Neural cell (in vitro differentiated cells): ENCODE data around the gene B3GALT5. TPM values are rescaled to one million over a fixed set of nuclear protein-coding genes. Genes with fewer than 3 reads are reported as not detected.
A peak's percentile ranks its signal among the peaks of the same experiment; 100 is the strongest.

ENCODE experiments used
- H2AFZ ChIP-seq: fragments of 200-600, 300-800 bp; sonication (generic), shearing (Covaris generic); 2 replicates; pipeline ENCODE4 v1.6.0; 2014; ENCODE audit warnings: low read depth, mild to moderate bottlenecking, antibody characterized with exemption, low read length, moderate library complexity
- H3F3A ChIP-seq: fragments of 200-600 bp; shearing (Covaris generic); 2 replicates; pipeline ENCODE4 v1.6.1; 2016; ENCODE audit warnings: mild to moderate bottlenecking, moderate library complexity, mixed read lengths, antibody characterized with exemption, low read length; ENCODE audit not compliant: insufficient read depth, poor library complexity, severe bottlenecking
- H3K27ac ChIP-seq: fragments of 200-600, 300-800 bp; sonication (generic), shearing (Covaris generic); 2 replicates; pipeline ENCODE4 v1.5.1; 2014; ENCODE audit warnings: mild to moderate bottlenecking, low read length, moderate library complexity
- H3K27me3 ChIP-seq: fragments of 300-800, 200-600 bp; sonication (generic), shearing (Covaris generic); 2 replicates; pipeline ENCODE4 v1.6.0; 2014; ENCODE audit warnings: mild to moderate bottlenecking, low read depth, low read length, moderate library complexity; ENCODE audit not compliant: insufficient read depth
- H3K36me3 ChIP-seq: fragments of 300-800, 200-600 bp; sonication (generic), shearing (Covaris generic); 2 replicates; pipeline ENCODE4 v1.5.1; 2014; ENCODE audit warnings: mild to moderate bottlenecking, antibody characterized with exemption, low read length, moderate library complexity; ENCODE audit not compliant: insufficient read depth
- H3K4me2 ChIP-seq: fragments of 300-800, 200-600 bp; sonication (generic), shearing (Covaris generic); 2 replicates; pipeline ENCODE4 v1.6.0; 2014; ENCODE audit warnings: mild to moderate bottlenecking, low read length
- H3K4me3 ChIP-seq: fragments of 300-800, 200-600 bp; sonication (generic), shearing (Covaris generic); 2 replicates; pipeline ENCODE4 v1.5.1; 2014; ENCODE audit warnings: mild to moderate bottlenecking, low read length, moderate library complexity
- H3K79me2 ChIP-seq: fragments of 200-600 bp; shearing (Covaris generic); replicated peaks from 2 replicates; pipeline ENCODE4 v1.6.0; 2014; ENCODE audit warnings: mild to moderate bottlenecking, low read length, moderate library complexity; ENCODE audit not compliant: insufficient read depth
- H3K9ac ChIP-seq: fragments of 300-800, 200-600 bp; sonication (generic), shearing (Covaris generic); 2 replicates; pipeline ENCODE4 v1.6.1; 2016; ENCODE audit warnings: mild to moderate bottlenecking, low read length, mixed read lengths
- H3K9me2 ChIP-seq: fragments of 200-600 bp; shearing (Covaris generic); 2 replicates; pipeline ENCODE4 v1.6.1; 2016; ENCODE audit warnings: mild to moderate bottlenecking, low read length, mixed read lengths; ENCODE audit not compliant: insufficient read depth
- H3K9me3 ChIP-seq: fragments of 200-600, 300-800 bp; sonication (generic), shearing (Covaris generic); 2 replicates; pipeline ENCODE4 v1.6.1; 2016; ENCODE audit warnings: mild to moderate bottlenecking, mixed run types, low read length, moderate library complexity, mixed read lengths
- H4K20me1 ChIP-seq: fragments of 200-600 bp; shearing (Covaris generic); 2 replicates; pipeline ENCODE4 v1.6.1; 2016; ENCODE audit warnings: mild to moderate bottlenecking, mixed run types; ENCODE audit not compliant: insufficient read depth
- EP300 ChIP-seq: fragments of 450-650 bp; conservative IDR thresholded peaks from 2 replicates; pipeline ENCODE4 v1.6.1; 2014; ENCODE audit warnings: antibody characterized with exemption, mild to moderate bottlenecking, moderate library complexity; ENCODE audit not compliant: poor library complexity, severe bottlenecking
- EZH2 ChIP-seq: fragments of 200-600, 300-800 bp; shearing (Covaris generic), sonication (generic); IDR thresholded peaks from 2 replicates; pipeline ENCODE4 v1.6.1; 2014; ENCODE audit warnings: antibody characterized with exemption, low read length, borderline replicate concordance, mild to moderate bottlenecking; ENCODE audit not compliant: insufficient read depth, poor library complexity, severe bottlenecking
- MXI1 ChIP-seq: fragments of 450-650 bp; conservative IDR thresholded peaks from 2 replicates; pipeline ENCODE4 v1.6.1; 2014; ENCODE audit warnings: antibody characterized with exemption, mild to moderate bottlenecking; ENCODE audit not compliant: poor library complexity, severe bottlenecking
- POLR2AphosphoS5 ChIP-seq: IDR thresholded peaks from 2 replicates; pipeline ENCODE4 v1.6.1; 2012
- RAD21 ChIP-seq: fragments of 450-650 bp; conservative IDR thresholded peaks from 2 replicates; pipeline ENCODE4 v1.6.1; 2014; ENCODE audit warnings: antibody characterized with exemption, mild to moderate bottlenecking, moderate library complexity
- SMC3 ChIP-seq: fragments of 450-650 bp; conservative IDR thresholded peaks from 2 replicates; pipeline ENCODE4 v1.6.1; 2014; ENCODE audit warnings: antibody characterized with exemption, mild to moderate bottlenecking, moderate library complexity; ENCODE audit not compliant: poor library complexity
- TAF1 ChIP-seq: IDR thresholded peaks from 2 replicates; pipeline ENCODE4 v1.6.1; 2012; ENCODE audit warnings: low read depth
- polyA plus RNA-seq: library from polyadenylated mRNA; depleted of rRNA; stranded (reverse); fragments of >200 nt; gene quantifications from 2 replicates; pipeline ENCODE4 v1.2.3, GENCODE V29; 2014
- TF ChIP-seq, protein P1 (sequence below): IDR thresholded peaks from 2 replicates; pipeline ENCODE4 v1.6.1; 2012; ENCODE audit warnings: borderline replicate concordance
- TF ChIP-seq, protein P2 (sequence below): fragments of 450-650 bp; IDR thresholded peaks from 2 replicates; pipeline ENCODE4 v1.5.1; 2014; ENCODE audit warnings: antibody characterized with exemption, mild to moderate bottlenecking, moderate library complexity; ENCODE audit not compliant: poor library complexity, severe bottlenecking

B3GALT5 gene
- polyA plus RNA-seq, 1 donor from 2014 or later: 0.50 TPM

DNA sequence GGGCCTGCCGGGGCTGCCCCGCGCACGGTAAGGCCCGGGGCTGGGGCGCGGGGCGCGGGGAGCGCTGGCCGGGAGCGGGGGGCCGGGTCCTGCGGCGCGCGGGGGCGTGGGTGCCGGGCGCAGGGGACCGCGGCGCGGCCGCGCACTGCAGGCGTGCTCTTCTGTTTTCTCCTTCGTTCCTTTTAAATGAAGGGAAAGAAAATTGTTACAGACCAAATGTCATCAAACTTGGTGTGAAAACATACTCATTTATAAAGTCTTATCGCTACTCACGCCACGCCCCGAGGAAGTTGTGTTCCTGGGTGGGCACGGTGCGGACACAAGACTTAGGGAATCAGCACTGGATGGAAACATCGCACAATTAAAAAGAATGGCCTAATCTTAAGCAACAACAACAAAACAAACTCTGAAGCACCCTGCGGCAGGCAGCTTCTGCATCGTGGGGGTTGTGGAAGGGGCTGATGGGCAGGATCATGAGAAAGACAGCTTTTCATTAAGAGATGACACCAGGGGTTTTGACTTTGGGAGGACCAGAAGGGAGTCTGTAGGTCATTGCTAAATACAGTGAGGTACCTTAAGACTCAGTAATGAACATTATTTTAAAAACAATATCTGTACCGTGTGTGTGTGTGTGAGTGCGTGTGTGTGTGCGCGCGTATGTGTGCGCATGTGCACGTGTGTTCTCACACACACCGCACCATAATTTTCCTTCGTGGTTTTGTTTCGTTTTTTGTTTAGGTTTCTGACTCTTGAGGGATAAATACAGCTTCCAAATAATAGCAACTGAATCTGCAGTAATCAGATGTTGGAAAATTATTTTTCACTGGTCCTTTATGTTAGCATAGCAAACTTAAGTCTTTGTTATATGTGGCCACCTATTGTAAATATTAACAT is 548 bp downstream of the B3GALT5 start:
- Histone ChIP-seq H4K20me1 (no peaks in the 10 kb centered on the region), H3K9me2 (no peaks in the 10 kb centered on the region), H3K4me3 (peak overlapping the region; percentile 63), H3K36me3 (no peaks in the 10 kb centered on the region), H3K9ac (peak overlapping the region; percentile 44), H3K27me3 (peaks cover 18% of the 10 kb centered on the region), H3K4me2 (peak overlapping the region; percentile 61), H2AFZ (no peak overlapping the region), H3K27ac (no peak overlapping the region), H3K79me2 (no peaks in the 10 kb centered on the region), H3K9me3 (no peaks in the 10 kb centered on the region), H3F3A (no peaks in the 10 kb centered on the region)
- TF ChIP-seq MXI1: no peak
- TF ChIP-seq EP300: no peak

DNA sequence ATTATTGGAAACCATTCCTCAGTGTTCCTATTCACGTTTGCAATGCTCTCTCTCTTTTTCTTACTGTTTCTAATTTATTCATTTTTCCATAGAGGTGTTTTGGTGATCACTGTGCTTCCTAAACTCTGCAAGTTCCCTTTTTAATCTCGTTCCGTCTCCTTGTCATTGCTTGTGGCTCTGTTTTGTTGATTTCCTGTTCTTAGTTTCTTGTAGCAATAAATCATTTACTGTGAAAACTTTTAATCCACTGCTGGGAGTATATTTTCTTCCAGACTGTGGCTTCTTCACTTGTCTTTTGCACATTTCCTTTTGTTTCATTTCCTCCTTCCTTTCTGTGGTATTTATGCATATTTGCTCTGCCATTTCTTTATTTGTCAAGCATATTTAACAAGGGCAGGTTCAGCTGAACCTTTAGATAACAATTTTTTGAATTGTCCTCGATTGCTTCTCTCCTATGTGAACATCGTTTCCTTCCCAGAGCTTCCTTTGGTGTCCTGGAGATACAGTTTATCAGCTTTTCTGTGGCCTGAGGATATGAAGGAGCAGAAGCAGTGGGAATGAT is 3.6 kb downstream of the B3GALT5 start:
- H3K36me3 ChIP-seq: no peaks in the 10 kb centered on the region
- TF ChIP-seq, protein P1, sequence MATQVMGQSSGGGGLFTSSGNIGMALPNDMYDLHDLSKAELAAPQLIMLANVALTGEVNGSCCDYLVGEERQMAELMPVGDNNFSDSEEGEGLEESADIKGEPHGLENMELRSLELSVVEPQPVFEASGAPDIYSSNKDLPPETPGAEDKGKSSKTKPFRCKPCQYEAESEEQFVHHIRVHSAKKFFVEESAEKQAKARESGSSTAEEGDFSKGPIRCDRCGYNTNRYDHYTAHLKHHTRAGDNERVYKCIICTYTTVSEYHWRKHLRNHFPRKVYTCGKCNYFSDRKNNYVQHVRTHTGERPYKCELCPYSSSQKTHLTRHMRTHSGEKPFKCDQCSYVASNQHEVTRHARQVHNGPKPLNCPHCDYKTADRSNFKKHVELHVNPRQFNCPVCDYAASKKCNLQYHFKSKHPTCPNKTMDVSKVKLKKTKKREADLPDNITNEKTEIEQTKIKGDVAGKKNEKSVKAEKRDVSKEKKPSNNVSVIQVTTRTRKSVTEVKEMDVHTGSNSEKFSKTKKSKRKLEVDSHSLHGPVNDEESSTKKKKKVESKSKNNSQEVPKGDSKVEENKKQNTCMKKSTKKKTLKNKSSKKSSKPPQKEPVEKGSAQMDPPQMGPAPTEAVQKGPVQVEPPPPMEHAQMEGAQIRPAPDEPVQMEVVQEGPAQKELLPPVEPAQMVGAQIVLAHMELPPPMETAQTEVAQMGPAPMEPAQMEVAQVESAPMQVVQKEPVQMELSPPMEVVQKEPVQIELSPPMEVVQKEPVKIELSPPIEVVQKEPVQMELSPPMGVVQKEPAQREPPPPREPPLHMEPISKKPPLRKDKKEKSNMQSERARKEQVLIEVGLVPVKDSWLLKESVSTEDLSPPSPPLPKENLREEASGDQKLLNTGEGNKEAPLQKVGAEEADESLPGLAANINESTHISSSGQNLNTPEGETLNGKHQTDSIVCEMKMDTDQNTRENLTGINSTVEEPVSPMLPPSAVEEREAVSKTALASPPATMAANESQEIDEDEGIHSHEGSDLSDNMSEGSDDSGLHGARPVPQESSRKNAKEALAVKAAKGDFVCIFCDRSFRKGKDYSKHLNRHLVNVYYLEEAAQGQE: no peak
- TF ChIP-seq MXI1: no peak
- TF ChIP-seq EP300: no peak

DNA sequence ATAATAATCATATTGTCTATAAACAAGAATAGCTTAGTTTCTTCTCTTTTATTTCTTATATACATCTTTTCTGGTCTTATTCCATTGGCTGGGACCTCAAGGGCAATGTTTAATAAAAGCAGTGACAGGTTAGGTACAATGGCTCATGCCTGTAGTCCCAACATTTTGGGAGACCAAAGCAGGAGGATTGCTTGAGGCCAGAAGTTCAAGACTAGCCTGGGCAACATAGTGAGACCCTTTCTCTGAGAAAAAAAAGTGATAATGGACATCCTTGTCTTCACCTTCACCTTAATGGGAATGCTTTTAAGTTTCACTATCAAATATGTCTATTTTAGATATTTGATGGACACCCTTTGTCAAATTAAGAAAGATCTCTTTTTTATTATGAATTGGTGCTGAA is 8.1 kb downstream of the B3GALT5 start:
- H4K20me1 ChIP-seq: no peaks in the 10 kb centered on the region
- H3K79me2 ChIP-seq: no peaks in the 10 kb centered on the region
- H3K27ac ChIP-seq: no peak overlapping the region
- H3F3A ChIP-seq: no peaks in the 10 kb centered on the region
- H3K4me2 ChIP-seq: no peak overlapping the region
- H3K9me3 ChIP-seq: no peaks in the 10 kb centered on the region
- no peaks in the 10 kb centered on the region for H3K27me3 ChIP-seq
- H3K9me2 ChIP-seq: no peaks in the 10 kb centered on the region
- H2AFZ ChIP-seq: no peak overlapping the region
- no peak overlapping the region for H3K4me3 ChIP-seq
- TF ChIP-seq EZH2: no peak
- TF ChIP-seq, protein P1: no peak
- no peak for TF ChIP-seq POLR2AphosphoS5
- TF ChIP-seq MXI1: no peak
- no peak for TF ChIP-seq RAD21
- no peak for TF ChIP-seq TAF1
- TF ChIP-seq, protein P2, sequence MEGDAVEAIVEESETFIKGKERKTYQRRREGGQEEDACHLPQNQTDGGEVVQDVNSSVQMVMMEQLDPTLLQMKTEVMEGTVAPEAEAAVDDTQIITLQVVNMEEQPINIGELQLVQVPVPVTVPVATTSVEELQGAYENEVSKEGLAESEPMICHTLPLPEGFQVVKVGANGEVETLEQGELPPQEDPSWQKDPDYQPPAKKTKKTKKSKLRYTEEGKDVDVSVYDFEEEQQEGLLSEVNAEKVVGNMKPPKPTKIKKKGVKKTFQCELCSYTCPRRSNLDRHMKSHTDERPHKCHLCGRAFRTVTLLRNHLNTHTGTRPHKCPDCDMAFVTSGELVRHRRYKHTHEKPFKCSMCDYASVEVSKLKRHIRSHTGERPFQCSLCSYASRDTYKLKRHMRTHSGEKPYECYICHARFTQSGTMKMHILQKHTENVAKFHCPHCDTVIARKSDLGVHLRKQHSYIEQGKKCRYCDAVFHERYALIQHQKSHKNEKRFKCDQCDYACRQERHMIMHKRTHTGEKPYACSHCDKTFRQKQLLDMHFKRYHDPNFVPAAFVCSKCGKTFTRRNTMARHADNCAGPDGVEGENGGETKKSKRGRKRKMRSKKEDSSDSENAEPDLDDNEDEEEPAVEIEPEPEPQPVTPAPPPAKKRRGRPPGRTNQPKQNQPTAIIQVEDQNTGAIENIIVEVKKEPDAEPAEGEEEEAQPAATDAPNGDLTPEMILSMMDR: no peak
- TF ChIP-seq SMC3: no peak
- no peak overlapping the region for H3K9ac ChIP-seq
- no peaks in the 10 kb centered on the region for H3K36me3 ChIP-seq

More for the DNA sequence above, 3.6 kb downstream of the B3GALT5 start:
- H3K9me2 ChIP-seq: no peaks in the 10 kb centered on the region
- H3K4me3 ChIP-seq: no peak overlapping the region
- no peaks in the 10 kb centered on the region for H3K9me3 ChIP-seq
- H3K9ac ChIP-seq: no peak overlapping the region
- no peaks in the 10 kb centered on the region for H3F3A ChIP-seq
- peaks cover 18% of the 10 kb centered on the region for H3K27me3 ChIP-seq
- no peaks in the 10 kb centered on the region for H4K20me1 ChIP-seq
- no peak overlapping the region for H2AFZ ChIP-seq
- no peaks in the 10 kb centered on the region for H3K79me2 ChIP-seq
- no peak overlapping the region for H3K4me2 ChIP-seq
- no peak overlapping the region for H3K27ac ChIP-seq
